ENCODE data around the gene PGM5. TPM values are rescaled to one million over a fixed set of nuclear protein-coding genes. Genes with fewer than 3 reads are reported as not detected.

PGM5 gene
- total and polyA plus RNA-seq, 2 of the 8 experiments (the other 6 are each of a cell fraction or from before 2014, with no cell fraction given), result not detected

DNA sequence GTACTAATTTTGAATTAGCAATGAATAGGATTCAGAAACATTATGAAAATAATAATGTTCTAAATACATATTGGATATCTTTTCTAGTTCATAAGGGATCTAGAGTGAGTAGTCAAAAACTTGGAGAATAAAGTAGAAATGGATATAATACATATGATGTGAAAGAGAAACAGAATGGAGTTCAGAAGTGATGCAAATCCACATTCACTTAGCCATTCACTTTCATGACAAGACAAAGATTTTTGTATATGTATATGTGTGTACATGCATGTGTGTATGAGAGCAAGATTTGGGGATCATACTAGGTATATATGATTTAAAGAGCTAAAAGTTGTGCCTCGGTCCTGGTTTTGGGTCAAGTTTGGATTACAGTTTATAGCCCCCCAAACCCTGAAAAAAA, 150.1 kb downstream of the PGM5 start (continued):
- TF ChIP-seq, protein P1, sequence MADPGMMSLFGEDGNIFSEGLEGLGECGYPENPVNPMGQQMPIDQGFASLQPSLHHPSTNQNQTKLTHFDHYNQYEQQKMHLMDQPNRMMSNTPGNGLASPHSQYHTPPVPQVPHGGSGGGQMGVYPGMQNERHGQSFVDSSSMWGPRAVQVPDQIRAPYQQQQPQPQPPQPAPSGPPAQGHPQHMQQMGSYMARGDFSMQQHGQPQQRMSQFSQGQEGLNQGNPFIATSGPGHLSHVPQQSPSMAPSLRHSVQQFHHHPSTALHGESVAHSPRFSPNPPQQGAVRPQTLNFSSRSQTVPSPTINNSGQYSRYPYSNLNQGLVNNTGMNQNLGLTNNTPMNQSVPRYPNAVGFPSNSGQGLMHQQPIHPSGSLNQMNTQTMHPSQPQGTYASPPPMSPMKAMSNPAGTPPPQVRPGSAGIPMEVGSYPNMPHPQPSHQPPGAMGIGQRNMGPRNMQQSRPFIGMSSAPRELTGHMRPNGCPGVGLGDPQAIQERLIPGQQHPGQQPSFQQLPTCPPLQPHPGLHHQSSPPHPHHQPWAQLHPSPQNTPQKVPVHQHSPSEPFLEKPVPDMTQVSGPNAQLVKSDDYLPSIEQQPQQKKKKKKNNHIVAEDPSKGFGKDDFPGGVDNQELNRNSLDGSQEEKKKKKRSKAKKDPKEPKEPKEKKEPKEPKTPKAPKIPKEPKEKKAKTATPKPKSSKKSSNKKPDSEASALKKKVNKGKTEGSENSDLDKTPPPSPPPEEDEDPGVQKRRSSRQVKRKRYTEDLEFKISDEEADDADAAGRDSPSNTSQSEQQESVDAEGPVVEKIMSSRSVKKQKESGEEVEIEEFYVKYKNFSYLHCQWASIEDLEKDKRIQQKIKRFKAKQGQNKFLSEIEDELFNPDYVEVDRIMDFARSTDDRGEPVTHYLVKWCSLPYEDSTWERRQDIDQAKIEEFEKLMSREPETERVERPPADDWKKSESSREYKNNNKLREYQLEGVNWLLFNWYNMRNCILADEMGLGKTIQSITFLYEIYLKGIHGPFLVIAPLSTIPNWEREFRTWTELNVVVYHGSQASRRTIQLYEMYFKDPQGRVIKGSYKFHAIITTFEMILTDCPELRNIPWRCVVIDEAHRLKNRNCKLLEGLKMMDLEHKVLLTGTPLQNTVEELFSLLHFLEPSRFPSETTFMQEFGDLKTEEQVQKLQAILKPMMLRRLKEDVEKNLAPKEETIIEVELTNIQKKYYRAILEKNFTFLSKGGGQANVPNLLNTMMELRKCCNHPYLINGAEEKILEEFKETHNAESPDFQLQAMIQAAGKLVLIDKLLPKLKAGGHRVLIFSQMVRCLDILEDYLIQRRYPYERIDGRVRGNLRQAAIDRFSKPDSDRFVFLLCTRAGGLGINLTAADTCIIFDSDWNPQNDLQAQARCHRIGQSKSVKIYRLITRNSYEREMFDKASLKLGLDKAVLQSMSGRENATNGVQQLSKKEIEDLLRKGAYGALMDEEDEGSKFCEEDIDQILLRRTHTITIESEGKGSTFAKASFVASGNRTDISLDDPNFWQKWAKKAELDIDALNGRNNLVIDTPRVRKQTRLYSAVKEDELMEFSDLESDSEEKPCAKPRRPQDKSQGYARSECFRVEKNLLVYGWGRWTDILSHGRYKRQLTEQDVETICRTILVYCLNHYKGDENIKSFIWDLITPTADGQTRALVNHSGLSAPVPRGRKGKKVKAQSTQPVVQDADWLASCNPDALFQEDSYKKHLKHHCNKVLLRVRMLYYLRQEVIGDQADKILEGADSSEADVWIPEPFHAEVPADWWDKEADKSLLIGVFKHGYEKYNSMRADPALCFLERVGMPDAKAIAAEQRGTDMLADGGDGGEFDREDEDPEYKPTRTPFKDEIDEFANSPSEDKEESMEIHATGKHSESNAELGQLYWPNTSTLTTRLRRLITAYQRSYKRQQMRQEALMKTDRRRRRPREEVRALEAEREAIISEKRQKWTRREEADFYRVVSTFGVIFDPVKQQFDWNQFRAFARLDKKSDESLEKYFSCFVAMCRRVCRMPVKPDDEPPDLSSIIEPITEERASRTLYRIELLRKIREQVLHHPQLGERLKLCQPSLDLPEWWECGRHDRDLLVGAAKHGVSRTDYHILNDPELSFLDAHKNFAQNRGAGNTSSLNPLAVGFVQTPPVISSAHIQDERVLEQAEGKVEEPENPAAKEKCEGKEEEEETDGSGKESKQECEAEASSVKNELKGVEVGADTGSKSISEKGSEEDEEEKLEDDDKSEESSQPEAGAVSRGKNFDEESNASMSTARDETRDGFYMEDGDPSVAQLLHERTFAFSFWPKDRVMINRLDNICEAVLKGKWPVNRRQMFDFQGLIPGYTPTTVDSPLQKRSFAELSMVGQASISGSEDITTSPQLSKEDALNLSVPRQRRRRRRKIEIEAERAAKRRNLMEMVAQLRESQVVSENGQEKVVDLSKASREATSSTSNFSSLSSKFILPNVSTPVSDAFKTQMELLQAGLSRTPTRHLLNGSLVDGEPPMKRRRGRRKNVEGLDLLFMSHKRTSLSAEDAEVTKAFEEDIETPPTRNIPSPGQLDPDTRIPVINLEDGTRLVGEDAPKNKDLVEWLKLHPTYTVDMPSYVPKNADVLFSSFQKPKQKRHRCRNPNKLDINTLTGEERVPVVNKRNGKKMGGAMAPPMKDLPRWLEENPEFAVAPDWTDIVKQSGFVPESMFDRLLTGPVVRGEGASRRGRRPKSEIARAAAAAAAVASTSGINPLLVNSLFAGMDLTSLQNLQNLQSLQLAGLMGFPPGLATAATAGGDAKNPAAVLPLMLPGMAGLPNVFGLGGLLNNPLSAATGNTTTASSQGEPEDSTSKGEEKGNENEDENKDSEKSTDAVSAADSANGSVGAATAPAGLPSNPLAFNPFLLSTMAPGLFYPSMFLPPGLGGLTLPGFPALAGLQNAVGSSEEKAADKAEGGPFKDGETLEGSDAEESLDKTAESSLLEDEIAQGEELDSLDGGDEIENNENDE (IDR thresholded peaks at IDR 0.05; ENCODE audit: insufficient replicate concordance, low read length), result no peak
- TF ChIP-seq RBBP5 (IDR thresholded peaks at IDR 0.05; ENCODE audit: borderline replicate concordance, low read depth, low read length) (no peak), BACH1 (IDR thresholded peaks at IDR 0.05; ENCODE audit: low read length) (no peak), EZH2 (IDR thresholded peaks at IDR 0.05; ENCODE audit: low read depth, low read length, severe bottlenecking) (no peak), SIX5 (IDR thresholded peaks at IDR 0.05; ENCODE audit: low read depth, low read length) (no peak), PHF8 (conservative IDR thresholded peaks at IDR 0.05; ENCODE audit: low read depth, low read length) (no peak)
- TF ChIP-seq, protein P2, sequence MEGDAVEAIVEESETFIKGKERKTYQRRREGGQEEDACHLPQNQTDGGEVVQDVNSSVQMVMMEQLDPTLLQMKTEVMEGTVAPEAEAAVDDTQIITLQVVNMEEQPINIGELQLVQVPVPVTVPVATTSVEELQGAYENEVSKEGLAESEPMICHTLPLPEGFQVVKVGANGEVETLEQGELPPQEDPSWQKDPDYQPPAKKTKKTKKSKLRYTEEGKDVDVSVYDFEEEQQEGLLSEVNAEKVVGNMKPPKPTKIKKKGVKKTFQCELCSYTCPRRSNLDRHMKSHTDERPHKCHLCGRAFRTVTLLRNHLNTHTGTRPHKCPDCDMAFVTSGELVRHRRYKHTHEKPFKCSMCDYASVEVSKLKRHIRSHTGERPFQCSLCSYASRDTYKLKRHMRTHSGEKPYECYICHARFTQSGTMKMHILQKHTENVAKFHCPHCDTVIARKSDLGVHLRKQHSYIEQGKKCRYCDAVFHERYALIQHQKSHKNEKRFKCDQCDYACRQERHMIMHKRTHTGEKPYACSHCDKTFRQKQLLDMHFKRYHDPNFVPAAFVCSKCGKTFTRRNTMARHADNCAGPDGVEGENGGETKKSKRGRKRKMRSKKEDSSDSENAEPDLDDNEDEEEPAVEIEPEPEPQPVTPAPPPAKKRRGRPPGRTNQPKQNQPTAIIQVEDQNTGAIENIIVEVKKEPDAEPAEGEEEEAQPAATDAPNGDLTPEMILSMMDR (IDR thresholded peaks at IDR 0.05; ENCODE audit: control extremely low read depth in 1 of 3, insufficient read depth in 1 of 3, low read depth in 1 of 3, low read length in 3 of 3), result no peak
- TF ChIP-seq, protein P3, sequence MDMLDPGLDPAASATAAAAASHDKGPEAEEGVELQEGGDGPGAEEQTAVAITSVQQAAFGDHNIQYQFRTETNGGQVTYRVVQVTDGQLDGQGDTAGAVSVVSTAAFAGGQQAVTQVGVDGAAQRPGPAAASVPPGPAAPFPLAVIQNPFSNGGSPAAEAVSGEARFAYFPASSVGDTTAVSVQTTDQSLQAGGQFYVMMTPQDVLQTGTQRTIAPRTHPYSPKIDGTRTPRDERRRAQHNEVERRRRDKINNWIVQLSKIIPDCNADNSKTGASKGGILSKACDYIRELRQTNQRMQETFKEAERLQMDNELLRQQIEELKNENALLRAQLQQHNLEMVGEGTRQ (IDR thresholded peaks at IDR 0.05; ENCODE audit: low read length), result no peak
